HPDE6-E6E7 (cell line): ENCODE measurements around the gene TMC8.

Source experiments
- DNase-seq: peaks from one replicate; pipeline ENCODE4 v3.0.0; 2011; ENCODE audit warnings: missing footprints; ENCODE audit errors: extremely low spot score

TMC8 gene

GRCh38 chr17:78124081-78124835 is 6.3 kb upstream of the TMC8 start:
- DNase-seq, result no peak

GRCh38 chr17:78124836-78125137 is 5.8 kb upstream of the TMC8 start:
- DNase-seq, result no peak

- no peak for DNase-seq
Observed at GRCh38 chr17:78125138-78125913, 5.2 kb upstream of the TMC8 start.

- DNase-seq, result no peak
Observed at GRCh38 chr17:78125976-78126894, 4.3 kb upstream of the TMC8 start.

- no peak for DNase-seq
Observed at GRCh38 chr17:78126895-78127238, 3.7 kb upstream of the TMC8 start.

- DNase-seq, result no peak
Observed at GRCh38 chr17:78127239-78127887, 3.2 kb upstream of the TMC8 start.

GRCh38 chr17:78127888-78128550 is 2.6 kb upstream of the TMC8 start:
- DNase-seq, result peak; percentile 56

- DNase-seq, result peak; percentile 91
Observed at GRCh38 chr17:78128551-78129350, 1.8 kb upstream of the TMC8 start, which contains the start of gene TMC6. Gene TMC6 (minus strand): TSS chr17:78128755. CDS start chr17:78126832, 1,923 bp downstream.

GRCh38 chr17:78129351-78130089 is 1.1 kb upstream of the TMC8 start:
- no peak for DNase-seq

GRCh38 chr17:78130090-78130436 is 508 bp upstream of the TMC8 start:
- DNase-seq, result no peak

GRCh38 chr17:78131172-78132083 is 857 bp downstream of the TMC8 start:
- no peak for DNase-seq

- DNase-seq, result peak; percentile 76
Observed at GRCh38 chr17:78132084-78132676, 1.6 kb downstream of the TMC8 start.

GRCh38 chr17:78132767-78133178 is 2.2 kb downstream of the TMC8 start:
- no peak for DNase-seq

- no peak for DNase-seq
Observed at GRCh38 chr17:78133179-78133951, 2.8 kb downstream of the TMC8 start.

GRCh38 chr17:78133971-78134898 is 3.7 kb downstream of the TMC8 start:
- DNase-seq, result no peak

GRCh38 chr17:78134899-78135385 is 4.4 kb downstream of the TMC8 start:
- no peak for DNase-seq
